Fibroblast of mammary gland (primary cell): ENCODE data around the gene ZSWIM7.

Experiments
- DNase-seq: peaks from one replicate; pipeline ENCODE4 v3.0.0-alpha.2; 2010; ENCODE audit warnings: low read depth
- H3K4me3 ChIP-seq: 2 replicates; pipeline ENCODE4 v1.5.1; 2011; ENCODE audit warnings: low read depth, mild to moderate bottlenecking, low read length, moderate library complexity; ENCODE audit not compliant: control insufficient read depth
- CTCF ChIP-seq: conservative IDR thresholded peaks from 2 replicates; pipeline ENCODE4 v1.5.1; 2011; ENCODE audit warnings: low read depth, low read length, inconsistent platforms; ENCODE audit not compliant: control insufficient read depth, insufficient read depth

ZSWIM7 gene

GRCh38 chr17:16036261-16036660 is 36.8 kb upstream of the ZSWIM7 start:
- TF ChIP-seq CTCF = no peak
- DNase-seq = no peak
- no peak overlapping the region for H3K4me3 ChIP-seq

DNA sequence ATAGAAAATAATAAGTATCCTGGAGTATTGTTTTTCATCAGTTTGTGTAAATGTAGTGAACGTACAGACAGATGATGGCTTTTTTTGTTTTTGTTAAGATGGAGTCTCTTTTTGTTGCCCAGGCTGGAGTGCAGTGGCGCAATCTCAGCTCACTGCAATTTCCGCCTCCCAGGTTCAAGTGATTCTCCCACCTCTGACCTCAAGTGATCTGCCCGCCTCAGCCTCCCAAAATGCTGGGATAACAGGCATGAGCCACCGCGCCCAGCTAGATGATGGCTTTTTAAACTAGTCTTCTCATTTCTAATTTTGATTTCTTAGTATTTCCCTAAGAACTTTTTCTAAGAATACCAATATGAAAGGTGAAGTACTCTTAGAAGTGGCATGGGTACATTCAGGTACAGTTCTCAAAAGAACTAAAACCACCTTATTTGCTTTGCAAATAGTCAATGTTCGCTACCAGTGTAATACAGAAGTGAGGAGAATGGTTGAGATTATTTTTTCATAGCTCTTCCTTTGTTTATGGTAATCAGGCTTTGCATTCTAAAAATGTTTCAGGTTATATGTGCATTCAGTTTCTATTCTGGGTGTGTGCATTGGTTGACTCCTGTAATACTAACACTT is 34.3 kb upstream of the ZSWIM7 start:
- no peak for TF ChIP-seq CTCF
- no peak overlapping the region for H3K4me3 ChIP-seq
- no peak for DNase-seq

- peak; percentile 94 for DNase-seq
- no peak for TF ChIP-seq CTCF
- H3K4me3 ChIP-seq = no peak overlapping the region
These were observed 28.4 kb upstream of the ZSWIM7 start for GRCh38 chr17:16027708-16028584.

GRCh38 chr17:16026895-16027294 is 27.4 kb upstream of the ZSWIM7 start:
- no peak overlapping the region for H3K4me3 ChIP-seq
- DNase-seq = no peak

DNA sequence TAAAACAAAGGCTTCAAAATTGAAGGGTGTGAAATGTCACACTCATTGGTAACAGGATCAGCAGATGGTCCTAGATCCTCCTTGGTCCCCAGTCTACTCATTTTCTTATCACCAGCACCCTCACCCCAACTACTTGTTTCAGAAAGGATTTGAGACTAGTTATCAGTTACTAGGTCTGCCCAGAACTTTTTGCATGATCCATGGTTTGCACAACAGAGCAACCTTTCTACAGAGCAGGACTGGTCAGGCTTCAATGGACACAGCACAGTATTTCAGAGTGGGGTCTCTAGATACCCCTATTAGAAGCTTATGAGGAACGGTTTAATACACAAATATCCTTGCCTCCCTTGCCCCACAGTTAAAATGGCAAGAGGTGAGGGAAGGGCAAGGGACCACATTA is 25.7 kb upstream of the ZSWIM7 start:
- no peak overlapping the region for H3K4me3 ChIP-seq
- DNase-seq = no peak
- no peak for TF ChIP-seq CTCF

More at GRCh38 chr17:16026895-16027294, 27.4 kb upstream of the ZSWIM7 start:
- no peak for TF ChIP-seq CTCF

GRCh38 chr17:16023881-16024280 is 24.4 kb upstream of the ZSWIM7 start:
- no peak overlapping the region for H3K4me3 ChIP-seq
- TF ChIP-seq CTCF = no peak
- no peak for DNase-seq
